GM12878 (cell line): ENCODE results near the gene CFB. TPM values are rescaled to one million over a fixed set of nuclear protein-coding genes. Genes with fewer than 3 reads are reported as not detected.
A peak's percentile ranks its signal among the peaks of the same experiment; 100 is the strongest.
"Not testable (repeated sequence)": the region's sequence is repeated elsewhere in the genome, so short reads cannot be mapped to it uniquely, and the experiment has no call there.

Experiments
- ATAC-seq: fragments of 200-7000 bp; cut with Tn5 transposase; 3 replicates; pipeline ENCODE4 v1.9.1; 2020; ENCODE audit warnings: mild to moderate bottlenecking, moderate library complexity
- BruUV-seq: library from RNA; stranded (reverse); fragments of 400-500 nt; replicated peaks from 2 replicates; lab custom pipeline; 2021; lab: Mats Ljungman, UMichigan
- CTCF ChIA-PET: fragments of 300-600 bp; sonication (Branson Sonifier 250); formaldehyde crosslinking; extraction: SDS; loops from one replicate; lab custom pipeline; 2021; ENCODE audit warnings: inconsistent platforms; lab: Yijun Ruan, JAX
- POLR2A ChIA-PET: fragments of 350-600 bp; formaldehyde crosslinking; extraction: SDS; loops from one replicate; lab custom pipeline; 2021; ENCODE audit warnings: inconsistent platforms; lab: Charles Lee
- RAD21 ChIA-PET: fragments of 300-600 bp; sonication (Branson Sonifier 250); formaldehyde crosslinking; loops from one replicate; lab custom pipeline; 2023; ENCODE audit warnings: antibody characterized with exemption; ENCODE audit not compliant: unreplicated experiment; lab: Charles Lee
- SMC1A ChIA-PET: fragments of 300-600 bp; sonication (Branson Sonifier 250); formaldehyde crosslinking; loops from one replicate; lab custom pipeline; 2023; ENCODE audit not compliant: unreplicated experiment, uncharacterized antibody; lab: Charles Lee
- DNase-seq: peaks from one replicate; pipeline ENCODE4 v3.0.0-alpha.2; 2011; ENCODE audit warnings: low read depth, low spot score
- FAIRE-seq: peaks from 3 replicates; lab custom pipeline; 2011; peaks lifted over from hg19 to GRCh38; lab: Jason Lieb, UNC
- H2AFZ ChIP-seq: 2 replicates; pipeline ENCODE4 v1.6.0; 2011; ENCODE audit warnings: low read depth, low read length, control low read depth; ENCODE audit not compliant: control insufficient read depth
- H3K27ac ChIP-seq: 2 replicates; pipeline ENCODE4 v1.5.1; 2011; ENCODE audit warnings: control low read depth; ENCODE audit not compliant: control insufficient read depth, insufficient read depth
- H3K27me3 ChIP-seq, 2 experiments: replicated peaks in 1 of 2; 2 replicates each; pipeline versions ENCODE4 v1.6.0 to v1.6.1; 2011; ENCODE audit warnings: low read length in 1 of 2; ENCODE audit not compliant: control insufficient read depth in 2 of 2, insufficient read depth in 2 of 2
- H3K36me3 ChIP-seq, 2 experiments: 2 replicates each; pipeline ENCODE4 v1.5.1; 2011; ENCODE audit warnings: low read length in 1 of 2; ENCODE audit not compliant: control insufficient read depth in 2 of 2, insufficient read depth in 2 of 2
- H3K4me1 ChIP-seq: 2 replicates; pipeline ENCODE4 v1.6.1; 2011; ENCODE audit warnings: mild to moderate bottlenecking, low read length, moderate library complexity, mixed read lengths; ENCODE audit not compliant: control insufficient read depth, insufficient read depth
- H3K4me2 ChIP-seq: 2 replicates; pipeline ENCODE4 v1.6.0; 2011; ENCODE audit warnings: control low read depth; ENCODE audit not compliant: control insufficient read depth, insufficient read depth
- H3K4me3 ChIP-seq: fragments of 200-600 bp; sonication (generic); 2 replicates; pipeline ENCODE4 v1.5.1; 2016
- H3K79me2 ChIP-seq: 2 replicates; pipeline ENCODE4 v1.6.0; 2011; ENCODE audit warnings: low read length; ENCODE audit not compliant: control insufficient read depth, insufficient read depth
- H3K9ac ChIP-seq: 2 replicates; pipeline ENCODE4 v1.8.0; 2011; ENCODE audit warnings: low read length, control low read depth, mixed read lengths; ENCODE audit not compliant: control insufficient read depth, insufficient read depth
- H3K9me3 ChIP-seq: replicated peaks from 3 replicates; pipeline ENCODE4 v1.5.1; 2011; ENCODE audit warnings: mild to moderate bottlenecking, low read length; ENCODE audit not compliant: control insufficient read depth, insufficient read depth
- H4K20me1 ChIP-seq: 2 replicates; pipeline ENCODE4 v1.6.0; 2011; ENCODE audit not compliant: control insufficient read depth, insufficient read depth
- MYC ChIP-seq: IDR thresholded peaks from 2 replicates; pipeline ENCODE4 v1.6.1; 2011; ENCODE audit warnings: mild to moderate bottlenecking, low read length, moderate library complexity, inconsistent platforms; ENCODE audit not compliant: insufficient read depth, insufficient replicate concordance, insufficient read length, severe bottlenecking
- ZNF384 ChIP-seq: IDR thresholded peaks from 2 replicates; pipeline ENCODE4 v1.6.1; 2012; ENCODE audit warnings: low read depth, mild to moderate bottlenecking, low read length, improper control_type of control experiment, borderline replicate concordance
- whole genome bisulfite sequencing: methylation state at CpG from one replicate; pipeline ENCODE4 v1.1.6; 2016; ENCODE audit warnings: low lambda C conversion rate; ENCODE audit not compliant: insufficient replicate concordance, insufficient coverage; ENCODE audit errors: missing lambda C conversion rate; 5-methylcytosine and 5-hydroxymethylcytosine counted together
- in situ Hi-C: fragments of 300-500 bp; cut with MboI; formaldehyde crosslinking; loops from 9 replicates; pipeline ENCODE4 v1.14.3; 2018; ENCODE audit warnings: mixed read lengths
- intact Hi-C: fragments of 100-400 bp; cut with micrococcal nuclease; formaldehyde crosslinking; loops from one replicate; pipeline ENCODE4 v1.14.2; 2022; ENCODE audit not compliant: unreplicated experiment
- polyA plus RNA-seq, 11 experiments: library from polyadenylated mRNA; depleted of rRNA in 4 of 11; unstranded in 6 of 11; stranded (reverse) in 5 of 11; fragments of >200 nt; fragmentation: Nextera tagmentation in 4 of 11; fragmentation: Illumina TruSeq in 1 of 11; extraction: Ambion mirVana in 4 of 11; extraction: Trizol in 1 of 11; gene quantifications; 1 replicate in 1 of 11; 2 replicates in 10 of 11; pipeline versions ENCODE4 v1.2.1 to v1.2.3, GENCODE V29; 2011 to 2016; ENCODE audit warnings: inconsistent platforms in 2 of 11, missing spikeins in 2 of 11, low read depth in 1 of 11
- total RNA-seq, 4 experiments: library from RNA; depleted of rRNA in 3 of 4; stranded (reverse); fragments of >200 nt in 3 of 4; fragmentation: Illumina TruSeq in 1 of 4; extraction: Trizol in 1 of 4; gene quantifications; 2 replicates each; pipeline versions ENCODE4 v1.2.1 to v1.2.3, GENCODE V29; 2013 to 2021

CFB gene
- total and polyA plus RNA-seq, 10 of the 15 experiments (the other 5 are each of a cell fraction or from before 2014, with no cell fraction given): 0.09 to 1.7 (median 0.44) TPM; not detected in 7

- Histone ChIP-seq H3K36me3 (no peaks in the 10 kb centered on the region), H3K4me1 (peaks cover 25% of the 10 kb centered on the region), H2AFZ (no peak overlapping the region), H3K4me3 (no peak overlapping the region), H3K4me2 (no peak overlapping the region), H3K79me2 (no peaks in the 10 kb centered on the region), H3K27ac (no peak overlapping the region), H3K9me3 (no peaks in the 10 kb centered on the region), H3K9ac (no peak overlapping the region), H4K20me1 (no peaks in the 10 kb centered on the region), H3K27me3 (no peaks in the 10 kb centered on the region)
- ChIA-PET SMC1A (interaction anchor here (0.6 to 1.0 kb wide), 2 partner anchors 14 to 1038 kb away, joined by 3 read pairs; no protein-coding TSS in a partner anchor), POLR2A (interaction anchor here (0.6 to 0.9 kb wide), 3 partner anchors 10 to 309 kb away, joined by 3 to 5 read pairs (median 3); partner anchors contain the start of gene EHMT2), RAD21 (interaction anchor here (0.6 to 0.7 kb wide), 3 partner anchors 64 to 355 kb away, joined by 3 to 6 read pairs (median 3); partner anchors contain the start of gene DXO), CTCF (interaction anchor here (1.5 kb wide), 1 partner anchor 15 kb away, joined by 3 read pairs; no protein-coding TSS in a partner anchor)
- intact Hi-C loops (loop anchor here (10.0 kb wide), 1 partner anchor 362 kb away; the partner anchor contains the start of genes ATP6V1G2, DDX39B and NFKBIL1), in situ Hi-C loops (no loop called here)
- no TSS peak for BruUV-seq
- 39% methylated on average over 5 of the region's 7 CpGs for WGBS
- FAIRE-seq (no peak), ATAC-seq (peak; percentile 27), DNase-seq (no peak)
- peak; percentile 77 for TF ChIP-seq ZNF384
- no peak for TF ChIP-seq MYC
Measured at GRCh38 chr6:31907158-31907813, 38.6 kb upstream of the CFB start.

- H3K9ac ChIP-seq, H3K36me3 ChIP-seq, BruUV-seq, H3K27me3 ChIP-seq, H2AFZ ChIP-seq, H3K4me2 ChIP-seq, H3K4me3 ChIP-seq, in situ Hi-C loops, SMC1A ChIA-PET, ATAC-seq, H3K27ac ChIP-seq, DNase-seq, FAIRE-seq, RAD21 ChIA-PET, H4K20me1 ChIP-seq, H3K9me3 ChIP-seq, H3K79me2 ChIP-seq: not testable (repeated sequence)
- 55% methylated on average over 4 of the region's 5 CpGs for WGBS
- H3K4me1 ChIP-seq: peaks cover 25% of the 10 kb centered on the region
- POLR2A ChIA-PET: interaction anchor here (0.8 kb wide), 1 partner anchor 679 kb away, joined by 4 read pairs; no protein-coding TSS in a partner anchor
- CTCF ChIA-PET: interaction anchor here (1.5 kb wide), 1 partner anchor 14 kb away, joined by 3 read pairs; no protein-coding TSS in a partner anchor
- intact Hi-C loops: loop anchor here (10.0 kb wide), 1 partner anchor 363 kb away; the partner anchor contains the start of genes ATP6V1G2, DDX39B and NFKBIL1
Measured at GRCh38 chr6:31908255-31908654, 37.6 kb upstream of the CFB start.
